K562 (cell line): Measurements from ENCODE around the gene SNIP1. TPM values are rescaled to one million over a fixed set of nuclear protein-coding genes. Genes with fewer than 3 reads are reported as not detected.
A peak's percentile ranks its signal among the peaks of the same experiment; 100 is the strongest.

Experiments used
- E2F3 ChIP-seq: fragments of 250-450 bp; sonication (Bioruptor Pico); IDR thresholded peaks from 2 replicates; pipeline ENCODE4 v1.4.0; 2020; ENCODE audit warnings: mild to moderate bottlenecking
- EGR1 ChIP-seq: fragments of 450-650 bp; conservative IDR thresholded peaks from 2 replicates; pipeline ENCODE4 v1.6.1; 2017; ENCODE audit warnings: mild to moderate bottlenecking
- ELK1 ChIP-seq: sonication (generic); formaldehyde crosslinking; IDR thresholded peaks from 2 replicates; pipeline ENCODE4 v1.8.1; 2022; ENCODE audit warnings: missing genetic modification reagents
- HCFC1 ChIP-seq: IDR thresholded peaks from 2 replicates; pipeline ENCODE4 v1.6.1; 2012; ENCODE audit warnings: low read depth, low read length, improper control_type of control experiment
- JUNB ChIP-seq: fragments of 450-650 bp; formaldehyde crosslinking; conservative IDR thresholded peaks from 2 replicates; pipeline ENCODE4 v1.4.0; 2020; ENCODE audit warnings: mild to moderate bottlenecking
- MCM2 ChIP-seq: fragments of 450-650 bp; IDR thresholded peaks from 2 replicates; pipeline ENCODE4 v1.6.1; 2017; ENCODE audit warnings: low read depth, mild to moderate bottlenecking
- MCM5 ChIP-seq: fragments of 450-650 bp; IDR thresholded peaks from 2 replicates; pipeline ENCODE4 v1.6.1; 2016; ENCODE audit warnings: low read depth
- MYC ChIP-seq, 2 experiments: fragments of 250-450 bp in 1 of 2; sonication (Bioruptor Pico) in 1 of 2; IDR thresholded peaks; 2 replicates each; pipeline versions ENCODE4 v1.5.1 to v1.6.1; 2012 to 2021; ENCODE audit warnings: low read depth in 2 of 2, borderline replicate concordance in 1 of 2, improper control_type of control experiment in 1 of 2, low read length in 1 of 2, mild to moderate bottlenecking in 1 of 2, moderate library complexity in 1 of 2
- NCOA4 ChIP-seq: fragments of 450-650 bp; IDR thresholded peaks from 2 replicates; pipeline ENCODE4 v1.6.1; 2018; ENCODE audit warnings: mild to moderate bottlenecking; ENCODE audit not compliant: partially characterized antibody
- NFYB ChIP-seq: IDR thresholded peaks from 2 replicates; pipeline ENCODE4 v1.6.1; 2011; ENCODE audit warnings: mild to moderate bottlenecking, moderate library complexity; ENCODE audit not compliant: insufficient read length; ENCODE audit errors: extremely low read depth
- PREB ChIP-seq: sonication (generic); formaldehyde crosslinking; IDR thresholded peaks from 2 replicates; pipeline ENCODE4 v1.8.1; 2023; ENCODE audit warnings: mild to moderate bottlenecking, missing genetic modification reagents
- RBM14 ChIP-seq: fragments of 200-400 bp; formaldehyde crosslinking; IDR thresholded peaks from 2 replicates; pipeline ENCODE4 v1.6.1; 2018; ENCODE audit warnings: low read depth, mild to moderate bottlenecking, low read length, moderate library complexity, borderline replicate concordance; ENCODE audit not compliant: insufficient read depth
- TAF1 ChIP-seq: IDR thresholded peaks from 2 replicates; pipeline ENCODE4 v1.6.1; 2011; ENCODE audit warnings: mild to moderate bottlenecking, low read length, moderate library complexity; ENCODE audit not compliant: insufficient read depth, control insufficient read depth, severe bottlenecking; ENCODE audit errors: extremely low read depth
- U2AF2 ChIP-seq: fragments of 200-400 bp; formaldehyde crosslinking; optimal IDR thresholded peaks from 2 replicates; pipeline ENCODE3; 2017; ENCODE audit warnings: low read depth, mild to moderate bottlenecking, low read length
- USF2 ChIP-seq: sonication (generic); formaldehyde crosslinking; IDR thresholded peaks from 2 replicates; pipeline ENCODE4 v1.5.0; 2020; ENCODE audit warnings: missing genetic modification reagents
- ZNF133 ChIP-seq: fragments of 250-450 bp; sonication (Bioruptor Pico); IDR thresholded peaks from 2 replicates; pipeline ENCODE4 v1.4.0; 2020; ENCODE audit warnings: mild to moderate bottlenecking
- ZNF197 ChIP-seq: fragments of 200-800 bp; sonication (Bioruptor generic); IDR thresholded peaks from 2 replicates; pipeline ENCODE4 v1.6.1; 2016; ENCODE audit warnings: low read depth, missing genetic modification characterization, missing compliant biosample characterization
- polyA plus RNA-seq, 8 experiments: library from polyadenylated mRNA; depleted of rRNA in 4 of 8; stranded (reverse) in 5 of 8; unstranded in 3 of 8; fragments of >200 nt; fragmentation: Nextera tagmentation in 2 of 8; fragmentation: Illumina TruSeq in 1 of 8; extraction: Ambion mirVana in 2 of 8; extraction: Trizol in 1 of 8; gene quantifications; 2 replicates each; pipeline versions ENCODE4 v1.2.1 to v1.2.3, GENCODE V29; 2011 to 2014; ENCODE audit warnings: inconsistent platforms in 1 of 8, missing spikeins in 1 of 8
- total RNA-seq, 7 experiments: library from RNA; depleted of rRNA in 6 of 7; stranded (reverse); fragments of >200 nt in 6 of 7; fragmentation: Illumina TruSeq in 2 of 7; extraction: Trizol in 2 of 7; gene quantifications; 2 replicates each; pipeline versions ENCODE4 v1.2.1 to v1.2.3, GENCODE V29; 2011 to 2021; ENCODE audit warnings: low replicate concordance in 1 of 7
- TF ChIP-seq, protein P1 (sequence below): IDR thresholded peaks from 2 replicates; pipeline ENCODE4 v1.6.1; 2011; ENCODE audit not compliant: insufficient read length; ENCODE audit errors: extremely low read depth
- TF ChIP-seq, protein P2 (sequence below): fragments of 250-450 bp; sonication (Bioruptor Pico); IDR thresholded peaks from 2 replicates; pipeline ENCODE4 v1.9.0; 2021; ENCODE audit warnings: mild to moderate bottlenecking, inconsistent platforms

SNIP1 gene
- total and polyA plus RNA-seq, 9 of the 15 experiments (the other 6 are each of a cell fraction or from before 2014, with no cell fraction given) = 2.9 to 25.9 (median 14.6) TPM

GRCh38 chr1:37553927-37554808, at the start of gene SNIP1 (continued):
- TF ChIP-seq PREB (CRISPR knock-in tag) = 0 out of 2 replicates have a peak, but pooled peaks have one; percentile 29
- TF ChIP-seq ZNF197 (CRISPR knock-in tag) = 0 out of 2 replicates have a peak, but pooled peaks have one; percentile 65
- TF ChIP-seq NFYB = no peak
- peak; percentile 85 for TF ChIP-seq E2F3
- TF ChIP-seq JUNB = no peak
- no peak for TF ChIP-seq MCM5
- TF ChIP-seq USF2 (CRISPR knock-in tag) = peak; percentile 97
- TF ChIP-seq, protein P1, sequence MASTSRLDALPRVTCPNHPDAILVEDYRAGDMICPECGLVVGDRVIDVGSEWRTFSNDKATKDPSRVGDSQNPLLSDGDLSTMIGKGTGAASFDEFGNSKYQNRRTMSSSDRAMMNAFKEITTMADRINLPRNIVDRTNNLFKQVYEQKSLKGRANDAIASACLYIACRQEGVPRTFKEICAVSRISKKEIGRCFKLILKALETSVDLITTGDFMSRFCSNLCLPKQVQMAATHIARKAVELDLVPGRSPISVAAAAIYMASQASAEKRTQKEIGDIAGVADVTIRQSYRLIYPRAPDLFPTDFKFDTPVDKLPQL = no peak
- TF ChIP-seq RBM14 = no peak
- TF ChIP-seq, protein P2, sequence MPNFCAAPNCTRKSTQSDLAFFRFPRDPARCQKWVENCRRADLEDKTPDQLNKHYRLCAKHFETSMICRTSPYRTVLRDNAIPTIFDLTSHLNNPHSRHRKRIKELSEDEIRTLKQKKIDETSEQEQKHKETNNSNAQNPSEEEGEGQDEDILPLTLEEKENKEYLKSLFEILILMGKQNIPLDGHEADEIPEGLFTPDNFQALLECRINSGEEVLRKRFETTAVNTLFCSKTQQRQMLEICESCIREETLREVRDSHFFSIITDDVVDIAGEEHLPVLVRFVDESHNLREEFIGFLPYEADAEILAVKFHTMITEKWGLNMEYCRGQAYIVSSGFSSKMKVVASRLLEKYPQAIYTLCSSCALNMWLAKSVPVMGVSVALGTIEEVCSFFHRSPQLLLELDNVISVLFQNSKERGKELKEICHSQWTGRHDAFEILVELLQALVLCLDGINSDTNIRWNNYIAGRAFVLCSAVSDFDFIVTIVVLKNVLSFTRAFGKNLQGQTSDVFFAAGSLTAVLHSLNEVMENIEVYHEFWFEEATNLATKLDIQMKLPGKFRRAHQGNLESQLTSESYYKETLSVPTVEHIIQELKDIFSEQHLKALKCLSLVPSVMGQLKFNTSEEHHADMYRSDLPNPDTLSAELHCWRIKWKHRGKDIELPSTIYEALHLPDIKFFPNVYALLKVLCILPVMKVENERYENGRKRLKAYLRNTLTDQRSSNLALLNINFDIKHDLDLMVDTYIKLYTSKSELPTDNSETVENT (CRISPR knock-in tag) = peak; percentile 52; the same call in 1 of the 2 replicates
- TF ChIP-seq HCFC1 = peak; percentile 83
- TF ChIP-seq EGR1 = peak; percentile 36
- 0 out of 2 replicates have a peak, but pooled peaks have one; percentile 27 for TF ChIP-seq ZNF133 (CRISPR knock-in tag)
- no peak for TF ChIP-seq ELK1
- no peak for TF ChIP-seq NCOA4
- TF ChIP-seq U2AF2 = no peak
- TF ChIP-seq MYC (IDR thresholded peaks at IDR 0.05; ENCODE audit: low read depth, low read length) = peak; percentile 81
- no peak for TF ChIP-seq MYC (CRISPR knock-in tag; IDR thresholded peaks at IDR 0.05; ENCODE audit: borderline replicate concordance, low read depth)
- TF ChIP-seq TAF1 = peak; percentile 85
- TF ChIP-seq MCM2 = no peak
